Activated naive CD8-positive, alpha-beta T cell treated with anti-CD3 and anti-CD28 coated beads, Interleukin-2, amount 50 U/mL, for 24 hours (primary cell): ENCODE measurements around the gene NTHL1.
"Not testable (repeated sequence)": the region's sequence is repeated elsewhere in the genome, so short reads cannot be mapped to it uniquely, and the experiment has no call there.

ENCODE experiments used
- ATAC-seq: fragments of 150-1000 bp; cut with Tn5 transposase; one replicate; pipeline ENCODE4 v1.10.0; 2021
- DNase-seq: peaks from one replicate; pipeline ENCODE4 v3.0.0; 2021
- H3K27ac Mint-ChIP-seq: one replicate; pipeline ENCODE4 v1.8.0; 2021; ENCODE audit warnings: mild to moderate bottlenecking, mixed read lengths
- H3K27me3 Mint-ChIP-seq: one replicate; pipeline ENCODE4 v1.8.0; 2021; ENCODE audit warnings: mixed read lengths
- H3K36me3 Mint-ChIP-seq: one replicate; pipeline ENCODE4 v1.8.0; 2021; ENCODE audit warnings: low read depth, mixed read lengths
- H3K4me1 Mint-ChIP-seq: one replicate; pipeline ENCODE4 v1.8.0; 2021; ENCODE audit warnings: mixed read lengths
- H3K4me3 Mint-ChIP-seq: one replicate; pipeline ENCODE4 v1.8.0; 2021; ENCODE audit warnings: mild to moderate bottlenecking, moderate library complexity, mixed read lengths
- H3K9me3 Mint-ChIP-seq: one replicate; pipeline ENCODE4 v1.8.0; 2021; ENCODE audit warnings: mixed read lengths

Gene NTHL1

DNA sequence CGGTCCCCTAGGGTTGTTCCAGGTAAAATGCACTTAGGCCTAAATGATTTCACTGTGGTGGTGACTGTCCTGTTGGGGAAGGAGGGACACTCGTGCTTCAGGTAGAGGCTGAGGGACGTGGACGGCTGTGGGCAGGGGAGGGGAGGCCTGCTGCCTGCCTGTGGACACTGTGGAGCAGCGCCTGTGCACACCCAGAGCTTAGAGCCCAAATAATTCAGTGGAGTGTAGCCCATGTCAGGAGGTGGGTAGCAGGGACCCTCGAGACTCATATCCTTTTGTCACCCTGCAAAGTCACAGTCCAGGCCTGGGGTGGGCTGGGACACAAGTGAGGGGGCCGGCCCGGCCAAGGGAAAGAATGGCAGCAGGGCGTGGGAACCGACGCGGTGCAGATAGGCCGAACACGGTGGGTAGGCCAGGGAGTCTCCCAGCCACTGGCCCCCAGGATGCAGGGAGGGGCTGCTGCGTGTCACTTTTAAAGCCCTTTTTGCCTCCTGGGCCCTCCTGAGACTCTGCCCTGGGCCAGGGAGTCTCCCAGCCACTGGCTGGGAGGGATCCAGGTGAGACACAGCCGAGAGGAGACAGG is 21.7 kb downstream of the NTHL1 start:
- Mint-ChIP-seq H3K4me3 (no peak overlapping the region), H3K4me1 (peaks cover 21% of the 10 kb centered on the region), H3K36me3 (no peaks in the 10 kb centered on the region), H3K9me3 (no peaks in the 10 kb centered on the region), H3K27ac (no peak overlapping the region), H3K27me3 (peaks cover 27% of the 10 kb centered on the region)
- DNase-seq = no peak
- no peak for ATAC-seq

DNA sequence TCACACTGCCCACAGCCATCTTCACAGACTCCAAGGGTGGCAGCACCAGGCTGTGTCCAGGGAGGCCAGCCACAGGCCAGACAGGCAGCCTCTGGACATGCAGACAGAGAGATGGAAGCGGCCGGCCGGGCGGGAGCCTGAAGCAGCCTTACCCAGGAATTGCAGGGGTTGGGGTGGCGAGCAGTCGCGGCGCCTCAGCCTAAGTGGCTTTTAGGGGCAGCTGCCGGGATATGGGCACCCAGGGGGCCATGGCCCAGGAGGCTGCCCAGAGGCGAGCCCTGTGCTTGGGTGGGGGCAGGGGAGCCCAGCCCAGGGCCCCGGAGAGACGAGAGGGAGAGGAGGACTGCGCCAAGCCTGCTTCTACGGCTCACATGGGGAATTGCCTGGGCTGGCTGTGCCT is 22.4 kb downstream of the NTHL1 start:
- ATAC-seq (no peak), DNase-seq (no peak)
- no peak overlapping the region for H3K4me3 Mint-ChIP-seq
- H3K27ac Mint-ChIP-seq = no peak overlapping the region
- H3K27me3 Mint-ChIP-seq = peaks cover 32% of the 10 kb centered on the region
- no peaks in the 10 kb centered on the region for H3K9me3 Mint-ChIP-seq
- H3K36me3 Mint-ChIP-seq = no peaks in the 10 kb centered on the region
- peaks cover 26% of the 10 kb centered on the region for H3K4me1 Mint-ChIP-seq

DNA sequence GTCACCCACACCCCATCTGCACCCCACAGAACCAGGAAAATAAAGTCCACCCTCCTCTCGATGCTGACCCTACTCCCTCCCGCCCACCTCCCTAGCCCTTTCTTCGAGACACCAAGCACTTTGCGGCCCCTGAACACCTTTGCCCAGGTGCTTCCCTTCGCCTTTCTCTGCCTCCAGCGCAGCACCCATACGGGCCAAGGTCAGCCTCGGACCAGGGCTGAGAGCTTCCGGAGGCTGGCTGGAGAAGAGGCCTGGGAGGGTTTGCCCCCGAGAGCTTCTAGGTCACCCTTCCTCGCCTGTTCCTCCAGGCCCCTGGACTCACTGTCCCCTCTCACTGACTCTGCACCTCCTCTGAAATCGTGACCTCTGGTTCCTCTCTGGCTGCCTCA is 23.6 kb downstream of the NTHL1 start:
- Mint-ChIP-seq H3K9me3 (no peaks in the 10 kb centered on the region), H3K36me3 (no peaks in the 10 kb centered on the region), H3K4me1 (peaks cover 26% of the 10 kb centered on the region), H3K27ac (no peak overlapping the region), H3K4me3 (no peak overlapping the region), H3K27me3 (peaks cover 34% of the 10 kb centered on the region)
- ATAC-seq (no peak), DNase-seq (no peak)

DNA sequence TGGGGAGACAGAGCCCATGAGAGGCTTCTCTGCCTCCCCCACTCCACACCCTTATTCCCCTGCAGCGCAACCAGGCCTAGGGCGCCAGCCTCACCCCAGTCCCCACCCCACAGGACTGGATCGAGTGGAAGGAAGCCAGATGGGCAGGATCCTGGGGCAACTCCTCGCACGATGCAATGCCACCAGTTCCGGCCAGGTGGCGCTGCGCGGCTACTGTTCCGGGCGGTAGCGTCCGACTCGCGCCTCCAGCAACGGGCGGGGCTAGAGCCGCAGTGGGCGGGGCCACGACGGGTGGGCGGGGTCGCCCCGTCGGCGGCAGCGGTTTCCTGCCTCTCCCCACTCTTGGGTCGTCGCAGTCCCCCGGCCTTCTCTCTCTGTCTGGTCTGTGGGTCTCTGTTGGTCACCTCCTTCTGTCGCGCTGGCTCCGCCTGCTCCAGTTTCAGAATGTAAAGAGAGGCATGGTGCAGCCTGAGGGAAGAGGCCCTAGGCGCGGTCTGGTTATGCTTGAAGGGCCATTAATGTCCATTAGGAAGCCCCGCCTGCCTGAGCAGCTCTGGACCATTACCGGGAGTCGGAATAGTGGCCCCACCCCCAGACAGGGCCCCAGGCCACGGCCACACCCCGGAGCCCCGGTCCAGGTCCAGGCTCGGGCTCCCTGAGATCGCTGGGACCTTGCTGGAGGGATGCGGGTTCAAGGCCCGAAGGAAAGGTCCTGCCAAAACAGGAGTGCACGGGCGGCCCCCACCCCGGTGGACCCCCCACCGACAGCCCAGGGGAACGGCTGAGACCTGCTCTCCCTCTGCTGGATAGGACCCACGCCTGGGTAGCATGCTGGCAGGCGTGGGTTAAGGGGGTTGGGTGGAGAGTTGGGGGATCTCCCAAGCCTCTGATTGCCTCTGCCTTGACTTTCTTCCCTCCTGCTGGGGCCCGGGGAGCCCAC is 24.3 kb downstream of the NTHL1 start:
- H3K36me3 Mint-ChIP-seq = no peaks in the 10 kb centered on the region
- H3K27me3 Mint-ChIP-seq = peaks cover 39% of the 10 kb centered on the region
- H3K4me3 Mint-ChIP-seq = peak overlapping the region; percentile 67
- H3K9me3 Mint-ChIP-seq = no peaks in the 10 kb centered on the region
- H3K4me1 Mint-ChIP-seq = peaks cover 26% of the 10 kb centered on the region
- H3K27ac Mint-ChIP-seq = no peak overlapping the region
- DNase-seq = peak; percentile 98
- ATAC-seq = peak; percentile 74

DNA sequence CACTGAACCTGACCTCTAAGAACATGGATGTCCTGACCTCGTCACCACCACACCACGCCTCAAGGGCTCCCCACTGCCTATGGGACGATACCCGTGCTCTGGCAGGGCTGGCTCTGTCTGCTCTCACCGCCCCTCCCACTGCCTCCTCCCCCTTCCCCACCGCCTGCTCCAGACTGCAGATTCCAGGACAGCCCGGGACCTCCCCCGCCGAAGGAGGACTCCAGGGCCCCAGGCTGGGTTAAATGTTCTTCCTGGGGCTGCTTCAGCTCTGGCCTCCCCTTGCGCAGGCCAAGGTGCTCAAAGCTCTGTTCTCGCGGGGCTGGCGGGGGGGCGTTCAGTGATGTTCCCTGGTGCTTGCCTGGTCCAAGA is 24.9 kb downstream of the NTHL1 start:
- DNase-seq = no peak
- Mint-ChIP-seq H3K4me1 (peaks cover 26% of the 10 kb centered on the region), H3K9me3 (no peaks in the 10 kb centered on the region), H3K27ac (no peak overlapping the region), H3K4me3 (peak overlapping the region; percentile 67), H3K27me3 (peaks cover 42% of the 10 kb centered on the region), H3K36me3 (no peaks in the 10 kb centered on the region)
- peak; percentile 26 for ATAC-seq

DNA sequence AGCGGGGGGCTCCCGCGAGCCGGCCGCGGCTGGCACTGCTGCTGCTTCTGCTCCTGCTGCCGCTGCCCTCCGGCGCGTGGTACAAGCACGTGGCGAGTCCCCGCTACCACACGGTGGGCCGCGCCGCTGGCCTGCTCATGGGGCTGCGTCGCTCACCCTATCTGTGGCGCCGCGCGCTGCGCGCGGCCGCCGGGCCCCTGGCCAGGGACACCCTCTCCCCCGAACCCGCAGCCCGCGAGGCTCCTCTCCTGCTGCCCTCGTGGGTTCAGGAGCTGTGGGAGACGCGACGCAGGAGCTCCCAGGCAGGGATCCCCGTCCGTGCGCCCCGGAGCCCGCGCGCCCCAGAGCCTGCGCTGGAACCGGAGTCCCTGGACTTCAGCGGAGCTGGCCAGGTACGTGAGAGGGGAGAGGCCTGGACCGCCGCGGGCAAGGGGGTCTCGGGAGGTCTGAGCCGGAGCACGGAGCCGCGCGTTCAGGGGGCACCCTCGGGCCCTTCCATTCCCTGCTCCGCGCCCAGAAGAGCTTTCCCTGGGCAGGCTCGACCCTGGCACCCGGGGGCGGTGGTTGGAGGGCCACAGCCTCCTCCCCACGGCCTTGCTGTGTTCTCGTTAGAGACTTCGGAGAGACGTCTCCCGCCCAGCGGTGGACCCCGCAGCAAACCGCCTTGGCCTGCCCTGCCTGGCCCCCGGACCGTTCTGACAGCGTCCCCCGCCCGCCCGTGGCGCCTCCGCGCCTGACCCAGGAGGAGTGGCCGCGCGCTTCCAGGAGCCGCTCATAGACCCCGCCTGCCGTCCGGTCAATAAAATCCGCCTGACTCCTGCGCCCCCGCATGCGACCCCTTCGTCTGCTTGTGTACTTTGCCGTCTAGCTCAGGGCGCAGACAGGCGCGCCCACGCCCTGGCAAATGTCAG is 27.5 kb downstream of the NTHL1 start:
- H3K4me3 Mint-ChIP-seq = peak overlapping the region; percentile 70
- no peaks in the 10 kb centered on the region for H3K9me3 Mint-ChIP-seq
- no peaks in the 10 kb centered on the region for H3K36me3 Mint-ChIP-seq
- H3K27ac Mint-ChIP-seq = no peak overlapping the region
- peak; percentile 38 for DNase-seq
- H3K27me3 Mint-ChIP-seq = peaks cover 32% of the 10 kb centered on the region
- peaks cover 19% of the 10 kb centered on the region for H3K4me1 Mint-ChIP-seq
- no peak for ATAC-seq

DNA sequence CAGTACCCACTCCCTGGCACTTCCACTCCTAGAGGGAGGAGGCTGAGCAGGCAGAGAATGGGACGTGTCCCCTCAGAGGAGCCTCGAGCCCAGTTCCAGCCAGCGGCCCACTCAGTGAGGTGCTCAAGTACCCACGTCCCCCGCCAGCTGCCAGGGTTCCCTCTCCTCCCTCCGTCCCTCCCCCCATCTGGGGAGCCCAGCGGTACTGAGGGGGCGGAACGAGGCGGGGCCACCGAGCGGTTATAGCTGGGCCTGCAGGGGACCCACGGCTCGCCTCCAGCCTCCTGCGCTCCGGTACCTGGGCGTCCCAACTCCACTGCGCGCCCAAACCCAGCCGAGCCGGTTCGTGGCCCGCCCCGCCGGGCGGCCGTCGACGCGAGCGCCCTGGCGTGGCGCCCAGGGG is 28.1 kb downstream of the NTHL1 start, which contains the start of gene NPW:
Gene NPW (plus strand): TSS at position 268 of the 403 bp plus-strand sequence.
- Mint-ChIP-seq H3K4me3 (peak within 1 kb of the TSS; percentile 70), H3K36me3 (no peaks in the 10 kb centered on the region), H3K4me1 (peaks cover 19% of the 10 kb centered on the region), H3K27me3 (peaks cover 32% of the 10 kb centered on the region), H3K9me3 (no peaks in the 10 kb centered on the region), H3K27ac (no peak within 1 kb of the TSS)
- peak; percentile 54 for DNase-seq
- ATAC-seq = peak; percentile 39

DNA sequence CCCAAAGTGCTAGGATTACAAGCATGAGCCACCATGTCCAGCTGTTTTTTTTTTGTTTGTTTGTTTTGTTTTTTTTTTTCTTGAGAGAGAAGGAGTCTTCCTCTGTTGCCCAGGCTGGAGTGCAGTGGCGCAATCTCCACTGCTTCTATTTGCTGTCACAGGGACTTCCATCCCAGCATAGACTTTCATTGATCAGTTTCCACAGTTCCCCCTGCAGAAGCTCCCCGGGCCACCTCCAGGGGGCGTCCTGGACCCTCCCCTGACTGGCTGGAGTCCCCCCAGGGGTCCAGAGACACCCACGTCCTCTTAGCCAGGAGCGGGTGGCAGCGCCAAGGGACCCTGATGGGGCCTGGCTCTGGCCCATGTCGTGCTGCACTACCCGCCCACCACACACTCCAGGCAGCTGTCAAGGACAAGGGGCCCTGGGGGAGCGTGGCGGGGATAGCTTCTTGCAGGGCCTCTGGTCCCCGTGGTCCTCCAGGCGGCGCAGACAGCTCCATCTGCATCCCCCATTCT is 31.2 kb downstream of the NTHL1 start:
- Mint-ChIP-seq H3K36me3 (no peaks in the 10 kb centered on the region), H3K4me3 (no peak overlapping the region), H3K27ac (no peak overlapping the region), H3K27me3 (peaks cover 20% of the 10 kb centered on the region), H3K9me3 (no peaks in the 10 kb centered on the region), H3K4me1 (peaks cover 7% of the 10 kb centered on the region)
- ATAC-seq = no peak
- no peak for DNase-seq

DNA sequence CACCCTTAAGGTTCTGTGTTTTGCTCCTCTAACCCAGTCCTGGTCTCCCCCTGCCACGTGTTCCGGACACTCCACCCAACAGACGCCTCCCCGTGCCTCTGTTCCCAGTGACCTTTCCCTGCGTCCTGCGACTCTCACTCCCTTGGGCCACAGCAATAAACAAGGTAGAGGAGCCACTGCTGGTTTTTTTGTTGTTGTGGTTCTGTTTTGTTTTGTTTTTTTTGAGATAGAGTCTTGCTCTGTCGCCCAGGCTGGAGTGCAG is 31.8 kb downstream of the NTHL1 start:
- peaks cover 7% of the 10 kb centered on the region for H3K4me1 Mint-ChIP-seq
- no peaks in the 10 kb centered on the region for H3K36me3 Mint-ChIP-seq
- no peaks in the 10 kb centered on the region for H3K9me3 Mint-ChIP-seq
- no peak overlapping the region for H3K4me3 Mint-ChIP-seq
- ATAC-seq (no peak), DNase-seq (no peak)
- peaks cover 14% of the 10 kb centered on the region for H3K27me3 Mint-ChIP-seq
- no peak overlapping the region for H3K27ac Mint-ChIP-seq

DNA sequence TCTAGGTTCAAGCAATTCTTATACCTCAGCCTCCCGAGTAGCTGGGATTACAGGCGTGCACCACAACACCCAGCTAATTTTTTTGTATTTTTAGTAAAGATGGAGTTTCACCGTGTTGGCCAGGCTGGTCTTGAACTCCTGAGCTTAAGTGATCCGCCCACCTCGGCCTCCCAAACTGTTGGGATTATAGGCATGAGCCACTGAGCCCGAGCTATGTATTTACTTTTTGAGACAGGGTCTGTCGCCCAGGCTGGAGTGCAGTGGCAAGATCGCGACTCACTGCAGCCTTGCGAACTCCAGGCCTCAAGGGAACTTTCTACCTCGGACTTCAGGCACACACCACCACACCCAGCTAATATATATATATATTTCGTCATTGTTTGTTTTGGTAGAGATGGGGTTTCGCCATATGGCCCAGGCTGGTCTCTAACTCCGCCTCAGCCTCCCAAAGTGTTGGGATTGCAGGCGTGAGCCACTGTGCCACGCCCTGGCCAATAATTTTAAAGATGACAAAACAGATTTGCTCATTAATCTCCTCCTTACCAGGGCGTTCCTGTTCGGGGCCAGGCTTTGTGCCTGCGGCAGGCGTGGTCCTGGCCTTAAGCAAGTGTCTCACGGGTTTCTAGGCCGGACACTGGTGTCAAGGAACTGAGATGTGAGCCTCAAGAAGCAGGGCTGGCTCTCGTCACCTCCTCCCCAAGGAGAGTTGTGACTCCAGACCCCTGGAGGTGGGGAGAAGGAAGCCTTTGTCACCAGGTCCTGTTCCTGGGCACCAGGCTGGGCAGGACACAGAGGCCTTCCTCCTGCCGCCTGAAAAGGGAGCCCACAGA is 32.3 kb downstream of the NTHL1 start:
- no peak overlapping the region for H3K27ac Mint-ChIP-seq
- H3K4me3 Mint-ChIP-seq = no peak overlapping the region
- ATAC-seq = no peak
- H3K36me3 Mint-ChIP-seq = peaks cover under 1% of the 10 kb centered on the region
- H3K4me1 Mint-ChIP-seq = peaks cover 6% of the 10 kb centered on the region
- no peaks in the 10 kb centered on the region for H3K9me3 Mint-ChIP-seq
- peaks cover 10% of the 10 kb centered on the region for H3K27me3 Mint-ChIP-seq
- no peak for DNase-seq

DNA sequence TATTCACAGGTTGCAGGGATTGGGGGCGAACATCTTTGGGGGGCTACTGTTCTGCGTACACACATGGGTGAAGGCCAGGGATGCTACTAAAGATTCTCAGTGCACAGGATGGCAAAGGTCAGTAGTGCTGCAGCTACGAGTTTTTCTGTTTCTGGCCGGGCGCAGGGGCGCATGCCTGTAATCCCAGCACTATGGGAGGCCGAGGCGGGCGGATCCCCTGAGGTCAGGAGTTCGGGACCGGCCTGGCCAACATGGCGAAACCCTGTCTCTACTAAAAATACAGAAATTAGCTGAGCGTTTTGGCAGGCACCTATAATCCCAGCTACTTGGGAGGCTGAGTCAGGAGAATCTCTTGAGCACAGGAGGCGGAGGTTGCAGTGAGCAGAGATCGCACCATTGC is 34.1 kb downstream of the NTHL1 start:
- H3K36me3 Mint-ChIP-seq = peaks cover 8% of the 10 kb centered on the region
- DNase-seq (no peak), ATAC-seq (no peak)
- H3K4me3 Mint-ChIP-seq = no peak overlapping the region
- H3K4me1 Mint-ChIP-seq = peaks cover 12% of the 10 kb centered on the region
- no peaks in the 10 kb centered on the region for H3K9me3 Mint-ChIP-seq
- H3K27ac Mint-ChIP-seq = no peak overlapping the region
- peaks cover 2% of the 10 kb centered on the region for H3K27me3 Mint-ChIP-seq

DNA sequence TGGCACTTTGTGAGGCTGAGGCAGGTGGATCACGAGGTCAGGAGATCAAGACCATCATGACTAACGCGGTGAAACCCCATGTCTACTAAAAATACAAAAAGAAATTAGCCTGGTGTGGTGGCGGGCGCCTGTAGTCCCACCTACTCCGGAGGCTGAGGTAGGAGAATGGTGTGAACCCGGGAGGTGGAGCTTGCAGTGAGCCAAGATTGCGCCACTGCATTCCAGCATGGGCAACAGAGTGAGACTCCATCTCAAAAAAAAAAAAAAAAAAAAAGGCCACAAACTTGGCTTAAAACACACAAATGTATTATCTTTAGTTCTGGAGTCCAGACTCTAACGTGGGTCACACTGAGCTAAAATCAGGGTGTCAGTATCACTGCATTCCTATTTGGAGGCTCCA is 35.9 kb downstream of the NTHL1 start:
- H3K9me3 Mint-ChIP-seq, H3K27me3 Mint-ChIP-seq, H3K27ac Mint-ChIP-seq, DNase-seq, ATAC-seq: not testable (repeated sequence)
- Mint-ChIP-seq H3K36me3 (peaks cover 19% of the 10 kb centered on the region), H3K4me1 (peaks cover 29% of the 10 kb centered on the region), H3K4me3 (peak overlapping the region; percentile 29)

DNA sequence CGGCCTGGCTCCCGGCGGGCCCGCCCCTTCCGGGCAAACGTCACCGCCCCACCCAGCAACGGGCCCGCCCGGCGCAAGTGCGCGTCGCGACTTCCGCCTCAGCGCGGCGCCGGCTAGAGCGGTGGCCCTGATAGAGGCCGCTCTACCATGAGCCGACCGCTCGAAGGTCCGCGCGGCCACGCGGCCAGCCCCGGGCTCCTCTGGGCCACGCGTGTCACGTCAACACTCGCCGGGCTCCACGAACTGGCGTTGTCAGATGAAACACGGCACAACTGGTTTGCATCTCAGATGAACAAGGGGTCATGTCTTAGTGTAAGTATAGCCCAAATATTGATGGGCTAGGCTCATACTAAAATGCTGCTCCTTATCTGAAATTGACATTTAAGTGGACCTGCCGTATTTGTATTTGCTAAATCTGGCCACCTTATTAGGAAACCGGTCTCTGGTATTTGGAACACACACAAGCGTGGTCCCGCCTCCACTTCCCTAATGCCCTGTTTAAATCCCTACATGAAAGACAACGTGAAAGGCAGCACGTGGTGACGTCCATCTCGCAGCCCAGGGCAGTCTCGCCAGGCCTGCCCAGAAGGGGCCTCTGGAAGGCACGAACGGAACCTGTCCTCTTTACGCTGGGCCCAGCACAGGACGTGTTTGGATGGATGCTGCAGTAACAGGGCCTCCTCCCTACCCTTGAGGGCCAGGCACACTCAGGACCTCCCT is 37.7 kb downstream of the NTHL1 start, which contains the start of gene ZNF598:
Gene ZNF598 (minus strand): TSS at position 31 of the 720 bp plus-strand sequence.
- H3K4me3 Mint-ChIP-seq = peak within 1 kb of the TSS; percentile 96
- H3K4me1 Mint-ChIP-seq = peaks cover 42% of the 10 kb centered on the region
- H3K9me3 Mint-ChIP-seq = no peaks in the 10 kb centered on the region
- peak within 1 kb of the TSS; percentile 97 for H3K27ac Mint-ChIP-seq
- H3K36me3 Mint-ChIP-seq = peaks cover 22% of the 10 kb centered on the region
- ATAC-seq (peak; percentile 93), DNase-seq (peak; percentile 86)
- no peaks in the 10 kb centered on the region for H3K27me3 Mint-ChIP-seq
